Coronary artery (tissue), 2 donors: ENCODE data around the gene HGS.

Experiments
- DNase-seq: peaks from one replicate; pipeline ENCODE4 v3.0.0-alpha.2; 2017; ENCODE audit warnings: low spot score
- H3K27ac ChIP-seq, 2 donors: fragments of 200-600 bp; sonication (generic); one replicate each; pipeline ENCODE4 v1.5.1; 2016 to 2019
- H3K4me3 ChIP-seq: fragments of 200-600 bp; sonication (generic); 2 replicates; pipeline ENCODE4 v1.5.1; 2016; ENCODE audit warnings: mild to moderate bottlenecking, moderate library complexity
- CTCF ChIP-seq: fragments of 200-600 bp; sonication (generic); IDR thresholded peaks from one replicate; pipeline ENCODE4 v1.5.1; 2019; ENCODE audit warnings: antibody characterized with exemption

HGS gene

GRCh38 chr17:81690549-81690948 lies 6.7 kb downstream of the HGS start:
- Histone ChIP-seq H3K4me3 (no peak overlapping the region), H3K27ac (no peak overlapping the region)
- DNase-seq = no peak
- no peak for TF ChIP-seq CTCF

- Histone ChIP-seq H3K4me3 (no peak overlapping the region), H3K27ac (no peak overlapping the region)
- no peak for TF ChIP-seq CTCF
- no peak for DNase-seq
Observed at GRCh38 chr17:81691196-81691595, 7.4 kb downstream of the HGS start.

- no peak overlapping the region for H3K4me3 ChIP-seq
- DNase-seq = no peak
- TF ChIP-seq CTCF = no peak
Observed at GRCh38 chr17:81691608-81692007, 7.8 kb downstream of the HGS start.

GRCh38 chr17:81693509-81694210 lies 9.8 kb downstream of the HGS start:
- no peak for TF ChIP-seq CTCF
- no peak for DNase-seq
- H3K27ac ChIP-seq = no peak overlapping the region

More at GRCh38 chr17:81691608-81692007, 7.8 kb downstream of the HGS start:
- no peak overlapping the region for H3K27ac ChIP-seq

GRCh38 chr17:81694810-81695209 lies 11.0 kb downstream of the HGS start:
- H3K4me3 ChIP-seq = no peak overlapping the region
- DNase-seq = no peak
- H3K27ac ChIP-seq = no peak overlapping the region
- TF ChIP-seq CTCF = no peak

More at GRCh38 chr17:81693509-81694210, 9.8 kb downstream of the HGS start:
- no peak overlapping the region for H3K4me3 ChIP-seq

- no peak for DNase-seq
- no peak overlapping the region for H3K4me3 ChIP-seq
- no peak for TF ChIP-seq CTCF
- H3K27ac ChIP-seq = no peak overlapping the region
Observed at GRCh38 chr17:81695211-81695610, 11.4 kb downstream of the HGS start.

GRCh38 chr17:81695801-81696200 lies 12.0 kb downstream of the HGS start:
- no peak for TF ChIP-seq CTCF
- DNase-seq = no peak
- Histone ChIP-seq H3K4me3 (no peak overlapping the region), H3K27ac (no peak overlapping the region)
